CD4-positive, alpha-beta T cell treated with Interleukin-6 at 100 ng/mL for 8 hours (primary cell): ENCODE results near the gene NIPAL3.
"Not testable (repeated sequence)": the region's sequence is repeated elsewhere in the genome, so short reads cannot be mapped to it uniquely, and the experiment has no call there.

Source experiments
- DNase-seq: peaks from one replicate; pipeline ENCODE4 v3.0.0-alpha.2; 2020; ENCODE audit warnings: mixed read lengths, low spot score

The NIPAL3 gene

GRCh38 chr1:24490101-24490781 is 74.6 kb downstream of the NIPAL3 start:
- no peak for DNase-seq

GRCh38 chr1:24491577-24492360 is 76.2 kb downstream of the NIPAL3 start:
- no peak for DNase-seq

GRCh38 chr1:24492935-24493334 is 77.3 kb downstream of the NIPAL3 start:
- not testable (repeated sequence) for DNase-seq

- DNase-seq, result no peak
Measured at GRCh38 chr1:24493785-24494184, 78.2 kb downstream of the NIPAL3 start.

- no peak for DNase-seq
Measured at GRCh38 chr1:24498589-24498988, 83.0 kb downstream of the NIPAL3 start.

- no peak for DNase-seq
Measured at GRCh38 chr1:24500448-24501048, 84.9 kb downstream of the NIPAL3 start.

- DNase-seq, result peak; percentile 47
Measured at GRCh38 chr1:24501371-24502064, 85.9 kb downstream of the NIPAL3 start.

GRCh38 chr1:24502065-24502708 is 86.6 kb downstream of the NIPAL3 start:
- DNase-seq, result peak; percentile 89

- DNase-seq, result peak; percentile 88
Measured at GRCh38 chr1:24502709-24503058, 87.1 kb downstream of the NIPAL3 start, which contains the start of gene RCAN3. RCAN3 (plus strand) TSS chr1:24502836; CDS start chr1:24514373, 11,537 bp downstream.

GRCh38 chr1:24503059-24503751 is 87.6 kb downstream of the NIPAL3 start:
- DNase-seq, result peak; percentile 49

GRCh38 chr1:24503870-24504523 is 88.4 kb downstream of the NIPAL3 start:
- DNase-seq, result no peak

GRCh38 chr1:24504560-24504959 is 89.0 kb downstream of the NIPAL3 start:
- DNase-seq, result no peak

GRCh38 chr1:24505816-24506215 is 90.2 kb downstream of the NIPAL3 start:
- DNase-seq, result no peak

- DNase-seq, result peak; percentile 40
Measured at GRCh38 chr1:24506691-24507381, 91.2 kb downstream of the NIPAL3 start.

GRCh38 chr1:24507405-24507804 is 91.8 kb downstream of the NIPAL3 start:
- no peak for DNase-seq

GRCh38 chr1:24508911-24509310 is 93.3 kb downstream of the NIPAL3 start:
- DNase-seq, result no peak

- DNase-seq, result no peak
Measured at GRCh38 chr1:24513706-24514105, 98.1 kb downstream of the NIPAL3 start.

- no peak for DNase-seq
Measured at GRCh38 chr1:24514946-24515345, 99.3 kb downstream of the NIPAL3 start.

GRCh38 chr1:24515671-24516209 is 100.1 kb downstream of the NIPAL3 start:
- DNase-seq, result not testable (repeated sequence)

- DNase-seq, result no peak
Measured at GRCh38 chr1:24516506-24516905, 100.9 kb downstream of the NIPAL3 start.
